ENCODE measurements around the gene PPP6R2.
A peak's percentile ranks its signal among the peaks of the same experiment; 100 is the strongest.
"Not testable (repeated sequence)": the region's sequence is repeated elsewhere in the genome, so short reads cannot be mapped to it uniquely, and the experiment has no call there.

Gene PPP6R2

DNA sequence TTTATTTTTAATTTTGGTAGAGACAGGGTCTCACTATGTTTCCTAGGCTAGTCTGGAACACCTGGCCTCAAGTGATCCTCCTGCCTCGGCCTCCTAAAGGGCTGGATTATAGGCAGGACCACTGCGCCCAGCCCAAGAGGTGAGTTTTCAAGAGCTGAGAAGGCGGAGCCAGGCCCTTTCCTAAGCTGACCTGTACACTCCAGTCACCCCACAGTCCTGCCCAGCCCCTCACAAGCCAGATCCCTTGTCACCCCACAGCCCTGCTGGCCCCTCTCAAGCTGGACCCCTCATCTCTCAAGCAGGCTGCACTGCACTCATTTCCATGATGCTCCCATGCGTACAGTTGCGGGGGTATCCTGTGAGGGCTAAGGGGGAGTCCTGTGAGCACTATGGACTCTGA, 19.2 kb upstream of the PPP6R2 start:
- TF ChIP-seq POLR2AphosphoS5 (IDR thresholded peaks at IDR 0.05; ENCODE audit: low read depth, low read length) (no peak), TAF1 (IDR thresholded peaks at IDR 0.05; ENCODE audit: low read depth, low read length) (no peak), POLR2A (IDR thresholded peaks at IDR 0.05; ENCODE audit: low read depth, low read length) (no peak), SPI1 (IDR thresholded peaks at IDR 0.05; ENCODE audit: low read depth, low read length) (no peak), PAX5 (IDR thresholded peaks at IDR 0.05; ENCODE audit: insufficient read depth, low read length, severe bottlenecking) (no peak), POU2F2 (IDR thresholded peaks at IDR 0.05; ENCODE audit: low read depth, low read length) (no peak)
- DNase-seq (ENCODE audit: insufficient read length, low spot score) (no peak), FAIRE-seq (no peak)

DNA sequence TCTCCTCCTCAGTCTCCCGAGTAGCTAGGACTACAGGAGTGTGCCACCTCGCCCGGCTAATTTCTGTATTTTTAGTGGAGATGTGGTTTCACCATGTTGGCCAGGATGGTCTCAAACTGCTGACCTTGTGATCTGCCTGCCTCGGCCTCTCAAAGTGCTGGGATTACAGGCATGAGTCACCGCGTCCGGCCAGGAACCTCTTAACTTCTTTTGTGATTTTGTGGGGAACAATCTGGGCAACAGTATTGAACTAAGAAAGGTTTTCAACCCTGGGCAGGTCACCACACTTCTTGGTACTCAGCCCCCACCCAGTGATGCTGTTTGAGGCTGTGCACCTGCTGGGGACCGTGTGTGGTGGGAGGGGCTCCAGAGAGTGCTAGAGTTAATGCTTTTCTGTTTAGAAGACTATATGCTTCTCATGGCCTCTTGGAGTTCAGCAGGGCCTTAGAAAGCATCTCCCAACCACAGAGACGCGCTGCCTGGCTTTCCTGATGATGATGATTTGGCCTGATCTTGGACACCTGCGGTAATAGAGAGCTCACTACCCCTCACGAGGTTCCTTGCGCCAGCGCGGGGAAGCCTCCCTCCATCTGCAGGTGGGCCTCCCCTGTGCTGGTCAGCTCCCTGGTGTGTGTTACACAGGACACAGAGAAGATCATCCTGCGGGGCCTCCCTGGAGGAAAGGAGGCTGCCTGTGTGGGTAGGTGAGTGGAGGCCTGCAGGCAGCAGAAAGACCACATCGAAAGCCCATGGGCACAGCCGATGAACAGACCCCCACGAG, 17.5 kb upstream of the PPP6R2 start:
- DNase-seq (ENCODE audit: insufficient read length, low spot score) (no peak), FAIRE-seq (no peak)
- TF ChIP-seq POU2F2 (IDR thresholded peaks at IDR 0.05; ENCODE audit: low read depth, low read length), result no peak
- no peak for TF ChIP-seq PAX5 (IDR thresholded peaks at IDR 0.05; ENCODE audit: insufficient read depth, low read length, severe bottlenecking)
- no peak for TF ChIP-seq POLR2AphosphoS5 (IDR thresholded peaks at IDR 0.05; ENCODE audit: low read depth, low read length)
- no peak for TF ChIP-seq TAF1 (IDR thresholded peaks at IDR 0.05; ENCODE audit: low read depth, low read length)
- TF ChIP-seq POLR2A (IDR thresholded peaks at IDR 0.05; ENCODE audit: low read depth, low read length), result no peak
- TF ChIP-seq SPI1 (IDR thresholded peaks at IDR 0.05; ENCODE audit: low read depth, low read length), result no peak

DNA sequence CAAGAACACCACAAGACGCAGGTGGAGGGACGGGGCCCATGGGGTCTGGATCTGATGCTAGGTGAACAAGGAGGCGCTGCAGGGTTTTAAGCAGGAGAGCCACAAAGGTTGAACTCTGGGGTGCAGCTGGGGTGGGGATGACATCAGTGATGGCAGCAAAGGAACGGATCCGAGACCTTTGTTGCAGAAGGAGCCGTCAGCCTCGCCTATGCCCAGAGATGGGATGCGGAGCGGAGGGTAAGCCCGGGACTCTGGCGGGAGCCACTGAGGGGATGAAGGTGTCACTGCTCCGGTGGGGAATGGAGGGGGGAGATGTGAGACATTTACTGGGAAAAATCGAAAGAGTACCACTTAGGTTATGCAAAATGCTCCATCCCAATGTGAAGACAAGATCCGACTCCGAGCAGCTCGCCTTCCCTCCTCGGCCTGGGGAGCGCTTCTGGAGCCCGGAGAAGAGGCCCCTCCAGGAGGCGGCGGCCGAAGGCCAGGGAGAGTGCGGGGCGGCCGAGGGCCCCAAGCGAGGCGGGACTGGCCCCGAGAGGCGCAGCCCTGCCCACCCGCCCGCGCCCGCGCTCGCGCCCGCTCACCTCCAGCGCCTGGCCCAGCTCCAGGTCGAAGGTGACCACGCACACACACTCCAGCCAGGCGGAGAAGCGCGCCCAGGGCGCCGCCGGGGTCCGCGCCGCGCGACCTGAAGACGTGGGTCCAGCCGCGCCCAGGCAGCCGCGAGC, 16.7 kb upstream of the PPP6R2 start:
- TF ChIP-seq SPI1 (IDR thresholded peaks at IDR 0.05; ENCODE audit: low read depth, low read length) (no peak), POLR2AphosphoS5 (IDR thresholded peaks at IDR 0.05; ENCODE audit: low read depth, low read length) (no peak), POLR2A (IDR thresholded peaks at IDR 0.05; ENCODE audit: low read depth, low read length) (no peak), PAX5 (IDR thresholded peaks at IDR 0.05; ENCODE audit: insufficient read depth, low read length, severe bottlenecking) (no peak), TAF1 (IDR thresholded peaks at IDR 0.05; ENCODE audit: low read depth, low read length) (no peak), POU2F2 (IDR thresholded peaks at IDR 0.05; ENCODE audit: low read depth, low read length) (no peak)

DNA sequence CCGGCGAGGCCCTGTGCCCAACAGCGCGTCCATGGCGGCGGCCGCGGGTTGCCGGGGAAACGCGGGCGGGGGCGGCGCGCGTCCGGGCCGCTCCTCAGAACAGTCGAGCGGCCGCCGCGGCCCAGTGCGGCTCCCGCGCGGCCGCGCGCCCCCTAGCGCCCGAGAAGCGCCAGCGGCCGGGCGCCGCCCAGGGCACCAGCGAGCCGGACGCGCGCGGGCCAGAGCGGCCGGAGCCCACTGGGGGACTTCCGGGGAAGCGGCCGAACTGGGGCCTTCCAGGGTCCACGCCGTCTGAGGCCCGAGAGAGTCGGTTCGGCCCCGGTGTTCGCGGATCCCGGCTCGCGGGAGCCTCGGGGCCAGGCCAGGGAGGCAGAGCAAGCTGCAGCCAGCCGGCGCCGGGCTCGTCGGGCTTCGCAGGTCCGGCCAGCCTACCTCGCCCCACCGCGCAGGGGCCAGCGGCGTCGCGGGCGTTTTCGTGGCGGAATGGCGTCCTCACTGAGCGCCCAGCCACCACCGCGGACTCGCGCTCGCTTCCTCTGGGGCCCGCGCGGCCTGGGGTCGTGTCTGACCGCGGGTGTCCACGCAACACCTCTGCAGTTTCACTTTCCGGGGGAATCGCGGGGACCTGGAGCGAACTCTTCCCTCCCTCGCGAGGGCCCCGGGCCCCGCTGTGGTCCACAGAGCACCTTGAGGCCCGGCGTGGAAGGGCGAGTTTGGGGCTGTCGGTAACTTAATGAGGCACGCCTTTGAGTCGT, 16.0 kb upstream of the PPP6R2 start, which contains the start of gene DENND6B:
Gene DENND6B (minus strand): TSS at position 57 of the 755 bp plus-strand sequence. CDS start 24 bp downstream, at position 33.
- TF ChIP-seq POLR2AphosphoS5 (IDR thresholded peaks at IDR 0.05; ENCODE audit: low read depth, low read length) (no peak), POU2F2 (IDR thresholded peaks at IDR 0.05; ENCODE audit: low read depth, low read length) (no peak), PAX5 (IDR thresholded peaks at IDR 0.05; ENCODE audit: insufficient read depth, low read length, severe bottlenecking) (no peak), TAF1 (IDR thresholded peaks at IDR 0.05; ENCODE audit: low read depth, low read length) (no peak), SPI1 (IDR thresholded peaks at IDR 0.05; ENCODE audit: low read depth, low read length) (no peak), POLR2A (IDR thresholded peaks at IDR 0.05; ENCODE audit: low read depth, low read length) (no peak)
- peak; percentile 89 for DNase-seq (ENCODE audit: insufficient read length, low spot score)
- peak; percentile 96 for FAIRE-seq

More for the DNA sequence above, 16.7 kb upstream of the PPP6R2 start:
- DNase-seq (ENCODE audit: insufficient read length, low spot score), result no peak
- FAIRE-seq, result no peak

DNA sequence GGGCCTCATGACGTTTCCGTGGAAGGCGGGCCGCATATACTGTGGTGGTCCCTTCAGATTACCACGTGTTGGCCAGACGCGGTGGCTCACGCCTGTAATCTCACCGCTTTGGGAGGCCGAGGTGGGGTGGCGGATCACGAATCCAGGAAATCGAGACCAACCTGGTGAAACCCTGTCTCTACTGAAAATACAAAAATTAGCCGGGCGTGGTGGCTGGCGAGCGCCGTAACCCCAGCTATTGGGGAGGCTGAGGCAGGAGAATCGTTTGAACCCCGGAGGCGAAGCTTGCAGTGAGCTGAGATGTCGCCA, 15.5 kb upstream of the PPP6R2 start:
- DNase-seq (ENCODE audit: insufficient read length, low spot score), result no peak
- no peak for FAIRE-seq
- TF ChIP-seq PAX5 (IDR thresholded peaks at IDR 0.05; ENCODE audit: insufficient read depth, low read length, severe bottlenecking) (no peak), TAF1 (IDR thresholded peaks at IDR 0.05; ENCODE audit: low read depth, low read length) (no peak), POLR2AphosphoS5 (IDR thresholded peaks at IDR 0.05; ENCODE audit: low read depth, low read length) (no peak), POU2F2 (IDR thresholded peaks at IDR 0.05; ENCODE audit: low read depth, low read length) (no peak), SPI1 (IDR thresholded peaks at IDR 0.05; ENCODE audit: low read depth, low read length) (no peak), POLR2A (IDR thresholded peaks at IDR 0.05; ENCODE audit: low read depth, low read length) (no peak)

DNA sequence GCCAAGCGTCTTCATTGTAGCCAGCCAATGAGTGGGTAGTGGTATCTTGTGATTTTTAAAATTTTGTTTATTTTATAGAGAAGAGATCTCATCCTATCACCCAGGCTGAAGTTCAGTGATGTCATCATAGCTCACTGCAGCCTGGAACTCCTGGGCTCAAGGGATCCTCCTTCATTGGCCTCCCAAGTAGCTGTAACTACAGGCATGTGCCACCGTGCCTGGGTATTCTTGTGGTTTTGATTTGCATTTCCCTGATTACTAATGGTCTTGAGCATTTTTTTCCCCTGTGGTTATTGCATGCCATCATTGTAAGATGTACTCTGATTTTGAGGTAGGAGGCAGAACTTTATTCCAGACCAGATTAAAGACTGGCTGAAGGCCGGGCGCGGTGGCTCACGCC, 13.9 kb upstream of the PPP6R2 start:
- DNase-seq (ENCODE audit: insufficient read length, low spot score) (no peak), FAIRE-seq (no peak)
- no peak for TF ChIP-seq TAF1 (IDR thresholded peaks at IDR 0.05; ENCODE audit: low read depth, low read length)

DNA sequence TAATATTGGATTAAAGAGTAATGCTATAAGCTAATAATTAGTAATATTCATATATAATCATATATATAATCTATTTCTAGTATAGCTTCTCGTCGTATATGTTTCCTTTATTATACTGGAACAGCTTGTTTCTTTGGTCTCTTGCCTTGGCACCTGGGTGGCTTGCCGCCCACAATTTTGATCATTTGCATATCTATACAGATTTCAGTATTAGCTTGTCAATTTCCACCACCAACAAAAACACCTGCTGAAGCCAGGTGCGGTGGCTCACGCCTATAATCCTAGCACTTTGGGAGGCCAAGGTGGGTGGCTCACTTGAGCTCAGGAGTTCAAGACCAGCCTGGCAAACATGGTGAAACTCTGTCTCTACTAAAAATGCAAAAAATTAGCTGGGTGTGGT, 8.7 kb upstream of the PPP6R2 start:
- TF ChIP-seq POU2F2 (IDR thresholded peaks at IDR 0.05; ENCODE audit: low read depth, low read length), result peak; percentile 75; the same call in 1 of the 2 replicates
- not testable (repeated sequence) for DNase-seq (ENCODE audit: insufficient read length, low spot score); FAIRE-seq

DNA sequence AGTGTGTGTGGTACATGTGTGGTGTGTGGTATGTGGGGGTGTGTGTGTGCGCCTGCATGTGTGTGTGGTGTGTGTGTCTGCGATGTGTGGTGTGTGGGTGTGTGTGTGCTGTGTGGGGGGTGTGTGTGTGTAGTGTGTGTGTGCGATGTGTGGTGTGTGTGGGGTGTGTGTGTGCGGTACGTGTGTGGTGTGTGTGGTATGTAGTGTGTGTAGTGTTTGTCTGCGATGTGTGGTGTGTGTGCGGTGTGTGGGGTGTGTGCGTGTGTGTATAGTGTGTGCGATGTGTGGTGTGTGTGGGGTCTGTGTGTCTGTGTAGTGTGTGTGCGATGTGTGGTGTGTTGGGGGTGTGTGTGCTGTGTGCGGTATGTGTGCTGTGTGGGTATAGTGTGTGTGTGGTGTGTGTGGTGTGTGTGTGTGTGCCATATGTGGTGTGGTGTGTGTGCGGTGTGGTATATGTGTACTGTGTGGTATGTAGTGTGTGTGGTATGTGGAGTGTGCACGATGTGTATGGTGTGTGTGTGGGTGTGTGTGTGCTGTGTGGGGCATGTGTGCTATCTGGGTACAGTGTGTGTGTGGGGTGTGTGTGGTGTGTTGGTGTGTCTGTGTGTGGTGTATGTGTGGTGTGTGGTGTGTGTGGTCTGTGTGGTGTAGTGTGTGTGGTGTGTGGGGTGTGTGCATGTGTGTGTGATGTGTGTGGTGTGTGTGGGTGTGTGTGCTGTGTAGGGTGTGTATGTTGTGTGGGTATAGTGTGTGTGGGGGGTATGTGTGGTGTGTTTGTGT, 5.7 kb upstream of the PPP6R2 start:
- peak; percentile 43; the same call in 1 of the 2 replicates for TF ChIP-seq POU2F2 (IDR thresholded peaks at IDR 0.05; ENCODE audit: low read depth, low read length)
- no peak for TF ChIP-seq POLR2A (IDR thresholded peaks at IDR 0.05; ENCODE audit: low read depth, low read length)
- DNase-seq (ENCODE audit: insufficient read length, low spot score), result no peak
- FAIRE-seq, result no peak

DNA sequence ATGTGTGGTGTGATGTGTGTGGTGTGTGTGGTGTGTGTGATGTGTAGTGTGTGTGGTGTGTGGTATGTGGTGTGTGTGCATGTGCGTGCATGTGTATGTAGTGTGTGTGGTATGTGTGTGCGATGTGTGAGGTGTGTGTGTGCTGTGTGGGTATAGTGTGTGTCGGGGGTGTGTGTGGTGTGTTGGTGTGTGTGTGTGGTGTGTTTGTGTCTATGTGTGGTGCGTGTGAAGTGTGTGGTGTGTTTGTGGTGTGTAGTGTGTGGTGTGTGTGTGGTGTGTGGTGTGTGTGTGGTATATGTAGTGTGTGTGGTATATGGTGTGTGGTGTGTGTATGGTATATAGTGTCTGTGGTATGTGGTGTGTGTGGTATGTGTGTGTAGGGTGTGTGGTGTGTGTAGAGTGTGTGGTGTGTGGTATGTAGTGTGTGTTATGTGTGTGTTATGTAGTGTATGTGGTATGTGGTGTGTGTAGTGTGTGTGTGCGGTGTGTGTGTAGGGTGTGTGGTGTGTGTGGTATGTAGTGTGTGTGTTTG, 5.0 kb upstream of the PPP6R2 start:
- DNase-seq (ENCODE audit: insufficient read length, low spot score) (no peak), FAIRE-seq (no peak)
- TF ChIP-seq SPI1 (IDR thresholded peaks at IDR 0.05; ENCODE audit: low read depth, low read length) (no peak), POU2F2 (IDR thresholded peaks at IDR 0.05; ENCODE audit: low read depth, low read length) (no peak), TAF1 (IDR thresholded peaks at IDR 0.05; ENCODE audit: low read depth, low read length) (no peak), POLR2AphosphoS5 (IDR thresholded peaks at IDR 0.05; ENCODE audit: low read depth, low read length) (no peak), PAX5 (IDR thresholded peaks at IDR 0.05; ENCODE audit: insufficient read depth, low read length, severe bottlenecking) (no peak), POLR2A (IDR thresholded peaks at IDR 0.05; ENCODE audit: low read depth, low read length) (no peak)

Measured in GM12891 (cell line).